Measurements from ENCODE around the gene TFB1M. TPM values are rescaled to one million over a fixed set of nuclear protein-coding genes. Genes with fewer than 3 reads are reported as not detected.
"Not testable (repeated sequence)": the region's sequence is repeated elsewhere in the genome, so short reads cannot be mapped to it uniquely, and the experiment has no call there.

Gene TFB1M
- total RNA-seq, 1 donor from 2014 or later = 12.5 TPM

- no peaks in the 10 kb centered on the region for H3K27me3 ChIP-seq (ENCODE audit: control insufficient read depth in 3 of 3, insufficient read depth in 3 of 3, low read length in 3 of 3)
- no peak overlapping the region for H3K27ac ChIP-seq (ENCODE audit: low read depth, low read length)
- peaks cover 0 to 4% (median 0%) of the 10 kb centered on the region in 3 donors for H3K9me3 ChIP-seq (ENCODE audit: control insufficient read depth in 3 of 3, low read length in 3 of 3)
- no peak overlapping the region for H3K9ac ChIP-seq (ENCODE audit: low read depth in 1 of 3, low read length in 3 of 3)
- H3K36me3 ChIP-seq (ENCODE audit: control insufficient read depth in 3 of 3, insufficient read depth in 3 of 3, low read length in 3 of 3) = no peaks in the 10 kb centered on the region
- H3K4me3 ChIP-seq (ENCODE audit: low read length in 3 of 3) = no peak overlapping the region
- H3K4me1 ChIP-seq (ENCODE audit: control insufficient read depth in 3 of 3, insufficient read depth in 3 of 3, low read length in 3 of 3) = no peaks in the 10 kb centered on the region
Observed at GRCh38 chr6:155346957-155347356, 32.7 kb upstream of the TFB1M start.

GRCh38 chr6:155344341-155345006, 30.2 kb upstream of the TFB1M start:
- H3K4me1 ChIP-seq (ENCODE audit: control insufficient read depth in 3 of 3, insufficient read depth in 3 of 3, low read length in 3 of 3) = no peaks in the 10 kb centered on the region
- no peak overlapping the region for H3K27ac ChIP-seq (ENCODE audit: low read depth, low read length)
- H3K27me3 ChIP-seq (ENCODE audit: control insufficient read depth in 3 of 3, insufficient read depth in 3 of 3, low read length in 3 of 3) = no peaks in the 10 kb centered on the region
- no peak overlapping the region for H3K4me3 ChIP-seq (ENCODE audit: low read length in 3 of 3)
- no peak overlapping the region for H3K9ac ChIP-seq (ENCODE audit: low read depth in 1 of 3, low read length in 3 of 3)
- no peaks in the 10 kb centered on the region for H3K36me3 ChIP-seq (ENCODE audit: control insufficient read depth in 3 of 3, insufficient read depth in 3 of 3, low read length in 3 of 3)
- peaks cover 0 to 7% (median 3%) of the 10 kb centered on the region in 3 donors for H3K9me3 ChIP-seq (ENCODE audit: control insufficient read depth in 3 of 3, low read length in 3 of 3)

- no peak overlapping the region for H3K4me3 ChIP-seq (ENCODE audit: low read length in 3 of 3)
- peaks cover 0 to 3% (median 3%) of the 10 kb centered on the region in 3 donors for H3K9me3 ChIP-seq (ENCODE audit: control insufficient read depth in 3 of 3, low read length in 3 of 3)
- H3K27me3 ChIP-seq (ENCODE audit: control insufficient read depth in 3 of 3, insufficient read depth in 3 of 3, low read length in 3 of 3) = no peaks in the 10 kb centered on the region
- H3K36me3 ChIP-seq (ENCODE audit: control insufficient read depth in 3 of 3, insufficient read depth in 3 of 3, low read length in 3 of 3) = no peaks in the 10 kb centered on the region
- H3K4me1 ChIP-seq (ENCODE audit: control insufficient read depth in 3 of 3, insufficient read depth in 3 of 3, low read length in 3 of 3) = no peaks in the 10 kb centered on the region
- no peak overlapping the region for H3K27ac ChIP-seq (ENCODE audit: low read depth, low read length)
- H3K9ac ChIP-seq (ENCODE audit: low read depth in 1 of 3, low read length in 3 of 3) = no peak overlapping the region
Observed at GRCh38 chr6:155341130-155341828, 27.0 kb upstream of the TFB1M start.

- Histone ChIP-seq H3K9me3 (ENCODE audit: control insufficient read depth in 3 of 3, low read length in 3 of 3) (peaks cover 0 to 3% (median 3%) of the 10 kb centered on the region in 3 donors), H3K27ac (ENCODE audit: low read depth, low read length) (no peak overlapping the region), H3K27me3 (ENCODE audit: control insufficient read depth in 3 of 3, insufficient read depth in 3 of 3, low read length in 3 of 3) (no peaks in the 10 kb centered on the region), H3K9ac (ENCODE audit: low read depth in 1 of 3, low read length in 3 of 3) (no peak overlapping the region), H3K4me1 (ENCODE audit: control insufficient read depth in 3 of 3, insufficient read depth in 3 of 3, low read length in 3 of 3) (no peaks in the 10 kb centered on the region), H3K4me3 (ENCODE audit: low read length in 3 of 3) (no peak overlapping the region), H3K36me3 (ENCODE audit: control insufficient read depth in 3 of 3, insufficient read depth in 3 of 3, low read length in 3 of 3) (no peaks in the 10 kb centered on the region)
Observed at GRCh38 chr6:155340464-155341129, 26.3 kb upstream of the TFB1M start.

- H3K4me3 ChIP-seq (ENCODE audit: low read length in 3 of 3); H3K9ac ChIP-seq (ENCODE audit: low read depth in 1 of 3, low read length in 3 of 3); H3K9me3 ChIP-seq (ENCODE audit: control insufficient read depth in 3 of 3, low read length in 3 of 3); H3K4me1 ChIP-seq (ENCODE audit: control insufficient read depth in 3 of 3, insufficient read depth in 3 of 3, low read length in 3 of 3); H3K36me3 ChIP-seq (ENCODE audit: control insufficient read depth in 3 of 3, insufficient read depth in 3 of 3, low read length in 3 of 3); H3K27ac ChIP-seq (ENCODE audit: low read depth, low read length); H3K27me3 ChIP-seq (ENCODE audit: control insufficient read depth in 3 of 3, insufficient read depth in 3 of 3, low read length in 3 of 3): not testable (repeated sequence)
Observed at GRCh38 chr6:155339929-155340328, 25.6 kb upstream of the TFB1M start.

GRCh38 chr6:155338237-155338636, 24.0 kb upstream of the TFB1M start:
- not testable (repeated sequence) for H3K4me3 ChIP-seq (ENCODE audit: low read length in 3 of 3); H3K9me3 ChIP-seq (ENCODE audit: control insufficient read depth in 3 of 3, low read length in 3 of 3); H3K4me1 ChIP-seq (ENCODE audit: control insufficient read depth in 3 of 3, insufficient read depth in 3 of 3, low read length in 3 of 3)

GRCh38 chr6:155335265-155335664, 21.0 kb upstream of the TFB1M start:
- Histone ChIP-seq H3K9me3 (ENCODE audit: control insufficient read depth in 3 of 3, low read length in 3 of 3) (peaks cover 0 to 1% (median under 1%) of the 10 kb centered on the region in 3 donors), H3K27ac (ENCODE audit: low read depth, low read length) (no peak overlapping the region), H3K9ac (ENCODE audit: low read depth in 1 of 3, low read length in 3 of 3) (no peak overlapping the region), H3K36me3 (ENCODE audit: control insufficient read depth in 3 of 3, insufficient read depth in 3 of 3, low read length in 3 of 3) (no peaks in the 10 kb centered on the region), H3K4me1 (ENCODE audit: control insufficient read depth in 3 of 3, insufficient read depth in 3 of 3, low read length in 3 of 3) (peaks cover 0 to 3% (median 3%) of the 10 kb centered on the region in 3 donors), H3K27me3 (ENCODE audit: control insufficient read depth in 3 of 3, insufficient read depth in 3 of 3, low read length in 3 of 3) (no peaks in the 10 kb centered on the region), H3K4me3 (ENCODE audit: low read length in 3 of 3) (no peak overlapping the region)

More at GRCh38 chr6:155338237-155338636, 24.0 kb upstream of the TFB1M start:
- H3K27me3 ChIP-seq (ENCODE audit: control insufficient read depth in 3 of 3, insufficient read depth in 3 of 3, low read length in 3 of 3); H3K36me3 ChIP-seq (ENCODE audit: control insufficient read depth in 3 of 3, insufficient read depth in 3 of 3, low read length in 3 of 3); H3K9ac ChIP-seq (ENCODE audit: low read depth in 1 of 3, low read length in 3 of 3); H3K27ac ChIP-seq (ENCODE audit: low read depth, low read length): not testable (repeated sequence)

- H3K9me3 ChIP-seq (ENCODE audit: control insufficient read depth in 3 of 3, low read length in 3 of 3); H3K27me3 ChIP-seq (ENCODE audit: control insufficient read depth in 3 of 3, insufficient read depth in 3 of 3, low read length in 3 of 3); H3K27ac ChIP-seq (ENCODE audit: low read depth, low read length); H3K36me3 ChIP-seq (ENCODE audit: control insufficient read depth in 3 of 3, insufficient read depth in 3 of 3, low read length in 3 of 3); H3K4me3 ChIP-seq (ENCODE audit: low read length in 3 of 3); H3K9ac ChIP-seq (ENCODE audit: low read depth in 1 of 3, low read length in 3 of 3); H3K4me1 ChIP-seq (ENCODE audit: control insufficient read depth in 3 of 3, insufficient read depth in 3 of 3, low read length in 3 of 3): not testable (repeated sequence)
Observed at GRCh38 chr6:155334073-155334472, 19.8 kb upstream of the TFB1M start.

GRCh38 chr6:155333414-155333813, 19.1 kb upstream of the TFB1M start:
- peaks cover 0 to 3% (median 3%) of the 10 kb centered on the region in 3 donors for H3K4me1 ChIP-seq (ENCODE audit: control insufficient read depth in 3 of 3, insufficient read depth in 3 of 3, low read length in 3 of 3)
- H3K27me3 ChIP-seq (ENCODE audit: control insufficient read depth in 3 of 3, insufficient read depth in 3 of 3, low read length in 3 of 3) = no peaks in the 10 kb centered on the region
- H3K36me3 ChIP-seq (ENCODE audit: control insufficient read depth in 3 of 3, insufficient read depth in 3 of 3, low read length in 3 of 3) = no peaks in the 10 kb centered on the region
- H3K9ac ChIP-seq (ENCODE audit: low read depth in 1 of 3, low read length in 3 of 3) = no peak overlapping the region
- no peak overlapping the region for H3K4me3 ChIP-seq (ENCODE audit: low read length in 3 of 3)
- no peak overlapping the region for H3K27ac ChIP-seq (ENCODE audit: low read depth, low read length)
- H3K9me3 ChIP-seq (ENCODE audit: control insufficient read depth in 3 of 3, low read length in 3 of 3) = no peaks in the 10 kb centered on the region

- Histone ChIP-seq H3K9ac (ENCODE audit: low read depth in 1 of 3, low read length in 3 of 3) (no peak overlapping the region), H3K9me3 (ENCODE audit: control insufficient read depth in 3 of 3, low read length in 3 of 3) (no peaks in the 10 kb centered on the region), H3K27me3 (ENCODE audit: control insufficient read depth in 3 of 3, insufficient read depth in 3 of 3, low read length in 3 of 3) (no peaks in the 10 kb centered on the region), H3K36me3 (ENCODE audit: control insufficient read depth in 3 of 3, insufficient read depth in 3 of 3, low read length in 3 of 3) (no peaks in the 10 kb centered on the region), H3K4me1 (ENCODE audit: control insufficient read depth in 3 of 3, insufficient read depth in 3 of 3, low read length in 3 of 3) (peaks cover 0 to 3% (median 3%) of the 10 kb centered on the region in 3 donors), H3K4me3 (ENCODE audit: low read length in 3 of 3) (no peak overlapping the region), H3K27ac (ENCODE audit: low read depth, low read length) (no peak overlapping the region)
Observed at GRCh38 chr6:155330922-155331321, 16.6 kb upstream of the TFB1M start.

All from skeletal muscle tissue (tissue), 4 donors.